Measurements from ENCODE around the gene TBC1D14. TPM values are rescaled to one million over a fixed set of nuclear protein-coding genes. Genes with fewer than 3 reads are reported as not detected.

The TBC1D14 gene
- total RNA-seq, 2 donors from 2014 or later, result 42.3 to 43.5 TPM

DNA sequence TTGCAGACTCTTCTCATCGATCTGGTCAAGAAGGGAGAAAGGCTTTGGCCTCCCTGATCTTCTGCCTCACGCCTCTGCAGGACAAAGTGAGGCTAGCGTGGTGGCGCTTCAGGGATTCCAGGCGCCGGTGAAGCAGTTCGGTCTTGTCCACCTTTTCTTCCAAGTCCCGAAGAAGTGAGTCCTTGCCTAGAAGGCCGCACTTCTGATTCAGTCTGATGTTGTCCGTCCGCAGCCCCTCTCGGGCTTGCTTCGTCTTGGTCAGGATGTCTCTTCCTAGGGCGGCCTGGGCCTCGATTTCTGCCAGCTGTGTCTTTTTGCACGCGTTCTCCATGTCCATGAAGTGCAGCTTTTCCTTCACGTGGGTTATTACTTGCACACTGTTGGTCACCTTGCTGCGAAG lies 131.6 kb downstream of the TBC1D14 start:
- WGBS, 2 experiments (ENCODE audit: insufficient coverage in 1 of 2, insufficient read length in 1 of 2), result 94 to 95% methylated on average over 19 of the region's 19 CpGs

DNA sequence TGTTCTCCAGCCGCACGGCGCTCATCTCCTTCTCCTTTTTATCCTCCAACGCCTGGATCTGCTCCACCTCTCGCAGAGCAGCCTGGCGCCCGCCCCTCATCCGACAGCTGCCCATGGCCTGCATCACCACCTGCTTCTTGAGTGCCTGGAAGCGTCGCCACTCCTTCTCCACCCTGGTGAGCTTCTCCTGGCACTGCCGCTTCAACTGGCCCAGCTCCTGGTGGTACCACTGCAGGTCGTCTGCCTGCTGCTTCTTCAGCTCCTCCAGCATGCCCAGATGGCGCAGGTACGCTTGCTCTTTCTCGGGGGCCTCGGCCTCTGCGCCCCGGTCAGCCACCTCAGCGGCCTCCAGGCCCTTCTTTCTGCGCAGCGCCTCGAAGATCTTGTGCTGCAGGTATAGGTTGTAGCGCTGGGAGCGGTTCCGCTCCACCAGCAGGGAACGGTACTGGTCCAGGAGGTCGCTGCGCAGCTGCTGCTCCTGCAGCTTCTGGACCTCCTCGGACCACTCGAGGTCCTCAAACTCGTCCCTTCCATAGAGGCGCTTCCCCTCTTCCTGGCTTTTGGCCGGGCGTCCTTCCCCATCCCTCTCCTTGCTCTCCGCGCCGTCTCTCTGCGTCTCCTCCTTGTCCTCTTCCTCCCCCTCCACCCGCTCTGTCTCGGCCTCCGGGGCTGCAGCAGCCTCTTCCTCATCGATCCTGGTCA lies 132.3 kb downstream of the TBC1D14 start:
- Histone ChIP-seq H3K27me3 (ENCODE audit: control insufficient read depth, insufficient read depth, low read length, poor library complexity, severe bottlenecking) (peaks cover 19% of the 10 kb centered on the region), H3K4me3 (ENCODE audit: low read length) (peak overlapping the region; percentile 81), H3K9ac (ENCODE audit: extremely low read depth, low read length, poor library complexity, severe bottlenecking) (peak overlapping the region; percentile 67), H3K4me1 (ENCODE audit: control insufficient read depth, insufficient read depth, low read length) (no peaks in the 10 kb centered on the region), H3K36me3 (ENCODE audit: control insufficient read depth, insufficient read depth, low read length) (no peaks in the 10 kb centered on the region), H3K9me3 (ENCODE audit: control insufficient read depth, low read length) (no peaks in the 10 kb centered on the region), H3K27ac (ENCODE audit: low read depth, low read length) (peak overlapping the region; percentile 84)
- no peaks in the 10 kb centered on the region for H3K36me3 Mint-ChIP-seq (ENCODE audit: low read depth)
- H3K4me3 Mint-ChIP-seq, result peak overlapping the region; percentile 71
- peaks cover 22% of the 10 kb centered on the region for H3K27me3 Mint-ChIP-seq (ENCODE audit: insufficient read depth)
- peak overlapping the region; percentile 71 for H3K27ac Mint-ChIP-seq
- DNase-seq, result peak; percentile 84
- no peaks in the 10 kb centered on the region for H3K9me3 Mint-ChIP-seq
- H3K4me1 Mint-ChIP-seq, result peaks cover 31% of the 10 kb centered on the region
- TF ChIP-seq, protein P1, sequence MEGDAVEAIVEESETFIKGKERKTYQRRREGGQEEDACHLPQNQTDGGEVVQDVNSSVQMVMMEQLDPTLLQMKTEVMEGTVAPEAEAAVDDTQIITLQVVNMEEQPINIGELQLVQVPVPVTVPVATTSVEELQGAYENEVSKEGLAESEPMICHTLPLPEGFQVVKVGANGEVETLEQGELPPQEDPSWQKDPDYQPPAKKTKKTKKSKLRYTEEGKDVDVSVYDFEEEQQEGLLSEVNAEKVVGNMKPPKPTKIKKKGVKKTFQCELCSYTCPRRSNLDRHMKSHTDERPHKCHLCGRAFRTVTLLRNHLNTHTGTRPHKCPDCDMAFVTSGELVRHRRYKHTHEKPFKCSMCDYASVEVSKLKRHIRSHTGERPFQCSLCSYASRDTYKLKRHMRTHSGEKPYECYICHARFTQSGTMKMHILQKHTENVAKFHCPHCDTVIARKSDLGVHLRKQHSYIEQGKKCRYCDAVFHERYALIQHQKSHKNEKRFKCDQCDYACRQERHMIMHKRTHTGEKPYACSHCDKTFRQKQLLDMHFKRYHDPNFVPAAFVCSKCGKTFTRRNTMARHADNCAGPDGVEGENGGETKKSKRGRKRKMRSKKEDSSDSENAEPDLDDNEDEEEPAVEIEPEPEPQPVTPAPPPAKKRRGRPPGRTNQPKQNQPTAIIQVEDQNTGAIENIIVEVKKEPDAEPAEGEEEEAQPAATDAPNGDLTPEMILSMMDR (conservative IDR thresholded peaks at IDR 0.05), result no peak
- 40 to 57% methylated on average over 25 to 42 of the region's 42 CpGs for WGBS, 2 experiments (ENCODE audit: insufficient coverage in 1 of 2, insufficient read length in 1 of 2)

More for the DNA sequence above, 131.6 kb downstream of the TBC1D14 start:
- TF ChIP-seq, protein P1 (conservative IDR thresholded peaks at IDR 0.05), result no peak
- Histone ChIP-seq H3K27ac (ENCODE audit: low read depth, low read length) (no peak overlapping the region), H3K4me1 (ENCODE audit: control insufficient read depth, insufficient read depth, low read length) (no peaks in the 10 kb centered on the region), H3K27me3 (ENCODE audit: control insufficient read depth, insufficient read depth, low read length, poor library complexity, severe bottlenecking) (peaks cover 19% of the 10 kb centered on the region), H3K9ac (ENCODE audit: extremely low read depth, low read length, poor library complexity, severe bottlenecking) (no peak overlapping the region), H3K36me3 (ENCODE audit: control insufficient read depth, insufficient read depth, low read length) (no peaks in the 10 kb centered on the region), H3K4me3 (ENCODE audit: low read length) (no peak overlapping the region), H3K9me3 (ENCODE audit: control insufficient read depth, low read length) (no peaks in the 10 kb centered on the region)
- H3K27me3 Mint-ChIP-seq (ENCODE audit: insufficient read depth), result peaks cover 22% of the 10 kb centered on the region
- no peak for DNase-seq
- no peak overlapping the region for H3K4me3 Mint-ChIP-seq
- no peaks in the 10 kb centered on the region for H3K9me3 Mint-ChIP-seq
- no peaks in the 10 kb centered on the region for H3K36me3 Mint-ChIP-seq (ENCODE audit: low read depth)
- peaks cover 25% of the 10 kb centered on the region for H3K4me1 Mint-ChIP-seq
- no peak overlapping the region for H3K27ac Mint-ChIP-seq

DNA sequence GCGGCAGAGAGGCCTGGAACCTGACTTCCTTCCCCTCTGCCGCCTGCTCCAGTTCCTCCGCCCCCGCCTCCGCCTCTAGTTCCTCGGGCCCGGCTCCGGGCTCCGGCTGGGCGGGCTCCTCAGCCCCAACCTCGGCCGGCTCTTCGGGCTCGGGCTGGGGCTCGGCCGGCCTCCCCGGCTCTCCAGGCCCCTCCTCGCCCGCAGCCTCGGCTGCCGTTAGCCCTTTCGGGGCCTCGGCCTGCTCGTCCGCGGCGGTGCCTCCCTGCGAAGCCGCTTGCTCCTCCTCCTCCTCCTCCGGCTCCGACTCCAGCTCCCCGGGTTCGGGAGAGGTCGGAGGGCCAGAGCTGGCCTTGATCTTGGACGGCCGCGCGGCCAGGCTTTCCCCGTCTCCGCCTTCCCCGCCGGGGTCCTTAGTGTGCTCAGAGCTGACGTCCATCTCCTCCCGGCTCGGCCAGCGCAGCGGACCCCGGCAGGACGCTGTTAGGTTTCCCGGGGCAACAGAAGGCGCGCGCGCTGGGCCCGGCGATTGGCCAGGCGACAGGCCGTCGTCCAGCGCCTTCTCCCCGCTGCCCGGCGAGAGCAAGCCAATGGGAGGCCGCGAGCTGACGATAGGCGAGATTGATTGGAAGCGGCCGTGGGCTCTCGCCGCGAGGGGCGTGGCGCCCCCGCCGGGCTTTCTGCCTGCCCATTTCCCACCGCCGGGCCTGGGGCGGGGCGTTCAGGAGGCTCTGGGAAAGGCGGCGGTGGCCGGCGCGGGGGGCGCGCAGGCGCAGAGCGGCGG lies 133.1 kb downstream of the TBC1D14 start:
- no peaks in the 10 kb centered on the region for H3K9me3 Mint-ChIP-seq
- H3K4me1 Mint-ChIP-seq, result peaks cover 31% of the 10 kb centered on the region
- H3K4me3 ChIP-seq (ENCODE audit: low read length), result peak overlapping the region; percentile 81
- H3K36me3 ChIP-seq (ENCODE audit: control insufficient read depth, insufficient read depth, low read length), result no peaks in the 10 kb centered on the region
- TF ChIP-seq, protein P1 (conservative IDR thresholded peaks at IDR 0.05), result peak; percentile 52
- H3K36me3 Mint-ChIP-seq (ENCODE audit: low read depth), result no peaks in the 10 kb centered on the region
- H3K9ac ChIP-seq (ENCODE audit: extremely low read depth, low read length, poor library complexity, severe bottlenecking), result peak overlapping the region; percentile 67
- peak overlapping the region; percentile 71 for H3K27ac Mint-ChIP-seq
- H3K4me3 Mint-ChIP-seq, result peak overlapping the region; percentile 71
- no peaks in the 10 kb centered on the region for H3K9me3 ChIP-seq (ENCODE audit: control insufficient read depth, low read length)
- peak; percentile 99 for DNase-seq
- peaks cover 22% of the 10 kb centered on the region for H3K27me3 Mint-ChIP-seq (ENCODE audit: insufficient read depth)
- peak overlapping the region; percentile 84 for H3K27ac ChIP-seq (ENCODE audit: low read depth, low read length)
- no peaks in the 10 kb centered on the region for H3K4me1 ChIP-seq (ENCODE audit: control insufficient read depth, insufficient read depth, low read length)
- H3K27me3 ChIP-seq (ENCODE audit: control insufficient read depth, insufficient read depth, low read length, poor library complexity, severe bottlenecking), result peaks cover 19% of the 10 kb centered on the region
- 0 to 1% methylated on average over 15 to 90 of the region's 90 CpGs for WGBS, 2 experiments (ENCODE audit: insufficient coverage in 1 of 2, insufficient read length in 1 of 2)

Data from endodermal cell (in vitro differentiated cells).